MM.1S (cell line): Measurements from ENCODE around the gene GPC4.

Experiments used
- DNase-seq: peaks from one replicate; pipeline ENCODE4 v3.0.0-alpha.2; 2015
- H2AFZ ChIP-seq: fragments of 300-600 bp; sonication (generic); 2 replicates; pipeline ENCODE4 v1.6.0; 2016; ENCODE audit warnings: antibody characterized with exemption, low read length
- H3F3A ChIP-seq: fragments of 300-600 bp; sonication (generic); 2 replicates; pipeline ENCODE4 v1.6.1; 2016; ENCODE audit warnings: mild to moderate bottlenecking, antibody characterized with exemption, low read length, moderate library complexity, mixed read lengths; ENCODE audit not compliant: insufficient read depth
- H3K27ac ChIP-seq: fragments of 300-600 bp; sonication (generic); 2 replicates; pipeline ENCODE4 v1.5.1; 2016; ENCODE audit warnings: mild to moderate bottlenecking, low read length
- H3K27me3 ChIP-seq: fragments of 300-600 bp; sonication (generic); replicated peaks from 2 replicates; pipeline ENCODE4 v1.6.0; 2016; ENCODE audit warnings: low read length; ENCODE audit not compliant: insufficient read depth
- H3K36me3 ChIP-seq: fragments of 300-600 bp; sonication (generic); replicated peaks from 2 replicates; pipeline ENCODE4 v1.6.1; 2016; ENCODE audit warnings: mild to moderate bottlenecking, low read length, mixed read lengths; ENCODE audit not compliant: insufficient read depth
- H3K4me1 ChIP-seq: fragments of 300-600 bp; sonication (generic); 2 replicates; pipeline ENCODE4 v1.6.1; 2016; ENCODE audit warnings: low read length, mixed read lengths
- H3K4me2 ChIP-seq: fragments of 300-600 bp; sonication (generic); 2 replicates; pipeline ENCODE4 v1.6.0; 2016; ENCODE audit warnings: low read depth, low read length
- H3K4me3 ChIP-seq: fragments of 300-600 bp; sonication (generic); 2 replicates; pipeline ENCODE4 v1.5.1; 2016; ENCODE audit warnings: low read length, mixed read lengths
- H3K79me2 ChIP-seq: fragments of 300-600 bp; sonication (generic); 2 replicates; pipeline ENCODE4 v1.6.1; 2016; ENCODE audit warnings: mixed run types, low read length, mixed read lengths
- H3K9ac ChIP-seq: fragments of 300-600 bp; sonication (generic); 2 replicates; pipeline ENCODE4 v1.6.1; 2016; ENCODE audit warnings: low read length, mixed read lengths
- H3K9me2 ChIP-seq: fragments of 300-600 bp; sonication (generic); replicated peaks from 2 replicates; pipeline ENCODE4 v1.6.1; 2016; ENCODE audit warnings: mild to moderate bottlenecking, low read length, mixed read lengths; ENCODE audit not compliant: insufficient read depth
- H3K9me3 ChIP-seq: fragments of 300-600 bp; sonication (generic); replicated peaks from 2 replicates; pipeline ENCODE4 v1.6.1; 2016; ENCODE audit warnings: mild to moderate bottlenecking, low read length, mixed read lengths; ENCODE audit not compliant: insufficient read depth
- H4K20me1 ChIP-seq: fragments of 300-600 bp; sonication (generic); 2 replicates; pipeline ENCODE4 v1.6.1; 2016; ENCODE audit warnings: mild to moderate bottlenecking, low read length, moderate library complexity, mixed read lengths; ENCODE audit not compliant: insufficient read depth
- CTCF ChIP-seq: fragments of 300-600 bp; sonication (generic); IDR thresholded peaks from 2 replicates; pipeline ENCODE4 v1.5.1; 2016; ENCODE audit warnings: antibody characterized with exemption, low read length, mixed read lengths
- EZH2 ChIP-seq: fragments of 300-600 bp; sonication (generic); optimal IDR thresholded peaks from 2 replicates; pipeline ENCODE3; 2017; ENCODE audit warnings: low read depth, mild to moderate bottlenecking, antibody characterized with exemption, low read length, mixed read lengths
- EZH2phosphoT487 ChIP-seq: fragments of 300-600 bp; sonication (generic); IDR thresholded peaks from 2 replicates; pipeline ENCODE4 v1.6.1; 2018; ENCODE audit warnings: antibody characterized with exemption, low read length

Gene GPC4

GRCh38 chrX:133440797-133441163 lies 25.5 kb upstream of the GPC4 start:
- no peaks in the 10 kb centered on the region for H3K79me2 ChIP-seq
- no peak for TF ChIP-seq CTCF
- no peak for TF ChIP-seq EZH2
- TF ChIP-seq EZH2phosphoT487 = no peak
- no peaks in the 10 kb centered on the region for H3K9me3 ChIP-seq
- H2AFZ ChIP-seq = no peak overlapping the region
- H4K20me1 ChIP-seq = no peaks in the 10 kb centered on the region
- H3K9me2 ChIP-seq = no peaks in the 10 kb centered on the region
- H3F3A ChIP-seq = no peaks in the 10 kb centered on the region
- no peak overlapping the region for H3K4me3 ChIP-seq
- H3K4me2 ChIP-seq = no peak overlapping the region
- no peak overlapping the region for H3K27ac ChIP-seq
- no peaks in the 10 kb centered on the region for H3K4me1 ChIP-seq
- DNase-seq = no peak
- H3K36me3 ChIP-seq = no peaks in the 10 kb centered on the region
- H3K9ac ChIP-seq = no peak overlapping the region
- no peaks in the 10 kb centered on the region for H3K27me3 ChIP-seq

- no peak overlapping the region for H3K4me3 ChIP-seq
- H4K20me1 ChIP-seq = no peaks in the 10 kb centered on the region
- H3K27ac ChIP-seq = no peak overlapping the region
- no peaks in the 10 kb centered on the region for H3K79me2 ChIP-seq
- H3K9me2 ChIP-seq = no peaks in the 10 kb centered on the region
- H3K36me3 ChIP-seq = no peaks in the 10 kb centered on the region
- TF ChIP-seq EZH2phosphoT487 = no peak
- TF ChIP-seq EZH2 = no peak
- no peak for TF ChIP-seq CTCF
- H3F3A ChIP-seq = no peaks in the 10 kb centered on the region
- no peak for DNase-seq
- no peaks in the 10 kb centered on the region for H3K27me3 ChIP-seq
- H3K4me2 ChIP-seq = no peak overlapping the region
- H3K4me1 ChIP-seq = no peaks in the 10 kb centered on the region
- no peak overlapping the region for H2AFZ ChIP-seq
- H3K9ac ChIP-seq = no peak overlapping the region
- no peaks in the 10 kb centered on the region for H3K9me3 ChIP-seq
Observed at GRCh38 chrX:133440081-133440796, 24.9 kb upstream of the GPC4 start.

GRCh38 chrX:133437766-133438165 lies 22.5 kb upstream of the GPC4 start:
- Histone ChIP-seq H3K27me3 (no peaks in the 10 kb centered on the region), H3K4me1 (no peaks in the 10 kb centered on the region), H3K4me3 (no peak overlapping the region), H3K9me2 (no peaks in the 10 kb centered on the region), H3K4me2 (no peak overlapping the region), H3K27ac (no peak overlapping the region), H4K20me1 (no peaks in the 10 kb centered on the region), H3K79me2 (no peaks in the 10 kb centered on the region), H2AFZ (no peak overlapping the region), H3F3A (no peaks in the 10 kb centered on the region), H3K36me3 (no peaks in the 10 kb centered on the region), H3K9me3 (no peaks in the 10 kb centered on the region), H3K9ac (no peak overlapping the region)
- TF ChIP-seq CTCF (no peak), EZH2phosphoT487 (no peak), EZH2 (no peak)
- DNase-seq = no peak
